ENCODE data around the gene NIFK.
"Not testable (repeated sequence)": the region's sequence is repeated elsewhere in the genome, so short reads cannot be mapped to it uniquely, and the experiment has no call there.

NIFK gene

GRCh38 chr2:121731366-121731765 is 5.3 kb downstream of the NIFK start:
- no peak for DNase-seq

GRCh38 chr2:121727950-121728349 is 8.7 kb downstream of the NIFK start:
- no peak for DNase-seq

GRCh38 chr2:121727332-121727731 is 9.3 kb downstream of the NIFK start:
- DNase-seq = no peak

DNA sequence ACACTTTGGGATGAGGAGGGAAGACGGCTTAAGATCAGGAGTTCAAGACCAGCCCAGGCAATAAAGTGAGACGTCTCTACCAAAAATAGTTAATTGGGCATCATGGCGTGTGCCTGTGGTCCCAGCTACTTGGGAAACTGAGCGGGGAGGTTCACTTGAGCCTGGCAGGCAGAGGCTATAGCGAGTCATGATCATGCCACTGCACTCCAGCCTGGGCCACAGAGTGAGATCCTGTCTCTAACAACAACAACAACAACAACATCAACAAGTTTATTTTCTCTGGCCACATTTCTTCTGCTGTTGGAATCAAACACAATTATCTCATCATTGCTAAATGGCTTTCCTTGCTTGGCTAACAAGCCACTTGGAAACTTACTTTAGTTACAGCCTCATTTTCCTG is 13.4 kb downstream of the NIFK start:
- no peak for DNase-seq

DNA sequence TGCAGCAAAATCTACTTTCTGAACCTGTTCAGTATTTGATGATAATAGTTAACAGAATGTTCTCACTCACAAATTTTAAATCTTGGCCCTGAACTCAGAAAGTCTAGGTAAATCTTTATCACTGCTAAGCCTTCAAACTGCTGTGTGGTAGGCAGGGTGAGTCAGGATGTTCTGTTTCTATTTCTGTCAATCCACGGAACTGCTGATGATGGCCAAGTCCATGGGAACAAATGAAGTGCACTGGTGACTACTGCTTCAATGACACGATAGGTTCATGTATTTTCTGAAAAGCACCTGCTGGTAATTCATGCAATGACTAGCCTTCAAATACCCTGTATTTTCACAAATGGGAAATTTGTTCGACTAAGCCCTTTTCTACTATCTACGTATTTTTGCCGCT is 14.2 kb downstream of the NIFK start:
- peak; percentile 79 for DNase-seq

DNA sequence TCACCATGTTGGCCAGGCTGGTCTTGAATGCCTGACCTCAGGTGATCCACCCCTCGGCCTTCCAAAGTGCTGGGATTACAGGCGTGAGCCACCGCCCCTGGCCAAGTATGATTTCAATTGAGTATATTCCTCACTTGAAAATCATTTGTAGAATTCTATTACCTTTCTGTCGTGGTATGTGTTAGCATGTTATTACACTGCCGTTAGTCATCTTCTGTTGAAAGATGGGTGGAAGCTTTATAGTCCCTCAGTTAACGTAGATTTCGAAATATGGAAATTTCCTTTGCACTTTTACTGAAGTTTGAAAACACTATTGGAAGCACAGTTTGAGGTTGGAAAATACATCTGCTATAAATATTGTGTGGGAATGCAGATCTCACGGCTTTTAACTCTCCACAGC is 14.7 kb downstream of the NIFK start:
- peak; percentile 90 for DNase-seq

DNA sequence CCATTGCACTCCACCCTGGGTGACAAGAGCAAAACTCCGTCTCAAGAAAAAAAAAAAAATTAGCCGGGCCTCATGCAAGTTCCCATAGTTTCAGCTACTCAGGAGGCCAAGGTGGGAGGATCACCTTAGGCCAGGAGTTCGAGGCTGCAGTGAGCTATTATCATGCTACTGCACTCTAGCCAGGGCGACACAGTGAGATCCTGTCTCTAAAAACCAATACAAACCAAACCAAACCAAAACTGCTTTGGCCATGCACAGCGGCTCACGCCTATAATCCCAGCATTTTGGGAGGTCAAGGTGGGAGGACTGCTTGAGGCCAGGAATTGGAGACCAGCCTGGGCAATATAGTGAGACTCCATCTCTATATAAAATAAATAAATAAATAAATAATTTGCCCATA is 19.1 kb downstream of the NIFK start:
- no peak for DNase-seq

- no peak for DNase-seq
Measured at GRCh38 chr2:121716126-121716525, 20.5 kb downstream of the NIFK start.

DNA sequence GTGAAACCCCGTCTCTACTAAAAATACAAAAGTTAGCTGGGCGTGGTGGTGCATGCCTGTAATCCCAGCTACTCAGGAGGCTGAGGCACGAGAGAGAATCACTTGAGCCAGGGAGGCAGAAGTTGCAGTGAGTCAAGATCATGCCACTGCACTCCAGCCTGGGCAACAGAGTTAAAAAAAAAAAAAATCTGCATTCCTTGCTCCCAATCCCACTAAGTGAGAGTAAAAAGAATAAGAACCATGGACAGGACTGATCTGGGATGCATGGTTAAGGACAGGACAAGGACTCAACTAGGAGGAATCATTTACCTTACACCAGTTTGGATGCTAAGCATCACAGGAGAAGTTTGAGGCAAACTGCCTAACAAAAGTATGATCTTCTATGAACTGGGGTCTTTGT is 25.2 kb downstream of the NIFK start:
- DNase-seq = peak; percentile 22

- DNase-seq = peak; percentile 63
Measured at GRCh38 chr2:121710470-121711170, 26.1 kb downstream of the NIFK start.

GRCh38 chr2:121709776-121710469 is 26.8 kb downstream of the NIFK start:
- no peak for DNase-seq

DNA sequence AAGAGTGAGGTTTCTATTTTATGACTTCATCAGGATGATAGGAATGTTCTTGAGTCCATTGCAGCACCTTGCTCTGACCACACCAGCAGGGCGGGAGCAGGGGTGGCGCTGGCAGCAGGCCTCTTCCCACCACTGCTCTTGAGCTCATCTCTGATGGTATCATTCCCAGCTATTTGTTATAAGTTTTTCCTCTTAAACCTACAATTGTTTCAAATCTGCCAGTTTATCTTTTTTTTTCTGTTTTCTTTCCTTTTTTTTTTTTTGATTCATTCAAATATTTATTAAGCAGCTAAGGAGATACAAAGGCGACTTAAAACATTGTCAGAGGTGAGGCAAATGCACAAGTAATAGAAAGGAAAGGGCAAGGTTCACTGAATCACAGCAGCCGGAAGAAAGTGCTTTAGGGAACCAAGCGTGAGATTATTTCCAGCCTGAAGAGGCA is 28.7 kb downstream of the NIFK start:
- DNase-seq = no peak

GRCh38 chr2:121707344-121707919 is 29.2 kb downstream of the NIFK start:
- DNase-seq = no peak

DNA sequence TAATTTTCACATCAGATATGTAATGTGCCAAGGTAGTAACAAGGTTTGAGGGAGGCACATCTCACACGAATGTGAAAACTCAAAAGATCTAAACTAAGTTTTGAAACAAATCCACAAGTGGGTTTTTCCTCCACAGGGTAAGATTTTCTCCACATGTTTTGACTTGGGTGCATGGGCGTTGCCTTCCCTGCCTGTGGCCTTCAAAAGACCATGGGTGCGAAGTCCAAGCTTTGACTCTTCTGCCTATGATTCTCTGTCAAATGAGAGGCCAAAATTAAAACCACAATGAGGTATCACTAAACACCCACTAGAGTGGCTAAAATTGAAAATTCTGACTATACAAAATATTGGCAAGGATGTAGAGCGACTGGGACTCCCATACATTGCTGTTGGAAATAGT is 30.7 kb downstream of the NIFK start:
- DNase-seq = no peak

- DNase-seq = no peak
Measured at GRCh38 chr2:121705390-121705789, 31.3 kb downstream of the NIFK start.

DNA sequence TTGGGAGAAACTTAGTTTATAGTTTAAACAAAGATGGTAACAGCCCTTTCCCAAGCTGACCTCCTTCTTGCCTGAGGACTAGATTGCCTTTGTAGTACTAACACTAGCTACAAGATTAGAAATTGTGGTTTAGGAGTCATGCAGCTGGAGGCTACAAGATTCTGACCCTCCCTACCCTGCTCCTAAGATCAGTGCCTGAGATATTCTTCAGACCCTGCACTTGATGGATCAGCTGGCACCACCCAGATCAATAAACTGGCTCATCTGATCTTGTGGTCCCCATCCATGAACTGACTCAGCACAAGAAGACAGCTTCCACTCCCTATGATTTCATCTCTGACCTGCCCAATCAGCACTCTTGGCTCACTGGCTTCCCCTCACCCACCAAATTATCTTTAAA is 34.9 kb downstream of the NIFK start:
- DNase-seq = not testable (repeated sequence)

DNA sequence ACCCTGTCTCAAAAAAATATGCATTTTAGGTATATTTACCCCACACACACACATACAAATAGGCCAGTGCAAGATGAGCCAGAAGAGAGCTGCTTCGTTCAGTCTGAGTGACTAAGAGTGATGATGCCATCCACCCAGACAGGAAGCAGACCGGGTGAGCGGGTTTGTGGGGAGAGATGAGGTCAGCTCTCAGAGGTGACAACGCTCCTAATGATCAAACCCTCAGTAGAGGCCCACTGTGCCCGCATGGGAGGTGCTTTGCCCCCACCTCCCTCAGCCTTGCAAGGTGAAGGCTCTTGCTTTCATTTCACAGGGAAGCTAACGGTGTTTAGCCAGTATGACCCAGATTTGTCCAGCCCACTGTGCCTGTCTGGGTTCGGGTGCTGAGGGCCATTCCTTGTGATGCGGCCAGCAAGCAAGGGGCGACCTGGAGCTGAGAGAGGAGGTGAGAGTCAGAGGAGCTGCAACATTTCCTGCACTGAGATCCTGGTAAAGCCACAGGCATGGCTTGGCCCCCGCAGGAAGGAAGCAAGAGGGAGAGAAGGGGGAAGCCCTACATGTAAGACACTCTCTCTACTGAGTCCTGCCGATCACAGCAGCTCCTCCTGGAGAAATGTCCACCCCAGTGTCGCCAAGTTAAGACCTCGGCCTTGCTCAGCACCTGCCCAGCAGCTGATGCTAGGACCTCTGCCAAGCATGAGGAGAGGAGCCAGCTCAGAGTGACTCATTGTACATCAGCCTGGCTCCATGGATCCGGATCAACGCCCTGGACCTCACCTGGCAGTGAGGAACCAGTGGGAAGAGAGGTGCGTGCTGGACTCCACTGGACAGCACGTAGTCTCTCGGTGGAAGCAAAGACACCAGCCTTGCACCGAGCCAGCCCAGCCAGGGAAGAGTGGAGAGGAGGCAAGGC is 37.0 kb downstream of the NIFK start:
- peak; percentile 80 for DNase-seq

GRCh38 chr2:121698318-121698930 is 38.3 kb downstream of the NIFK start:
- DNase-seq = no peak

DNA sequence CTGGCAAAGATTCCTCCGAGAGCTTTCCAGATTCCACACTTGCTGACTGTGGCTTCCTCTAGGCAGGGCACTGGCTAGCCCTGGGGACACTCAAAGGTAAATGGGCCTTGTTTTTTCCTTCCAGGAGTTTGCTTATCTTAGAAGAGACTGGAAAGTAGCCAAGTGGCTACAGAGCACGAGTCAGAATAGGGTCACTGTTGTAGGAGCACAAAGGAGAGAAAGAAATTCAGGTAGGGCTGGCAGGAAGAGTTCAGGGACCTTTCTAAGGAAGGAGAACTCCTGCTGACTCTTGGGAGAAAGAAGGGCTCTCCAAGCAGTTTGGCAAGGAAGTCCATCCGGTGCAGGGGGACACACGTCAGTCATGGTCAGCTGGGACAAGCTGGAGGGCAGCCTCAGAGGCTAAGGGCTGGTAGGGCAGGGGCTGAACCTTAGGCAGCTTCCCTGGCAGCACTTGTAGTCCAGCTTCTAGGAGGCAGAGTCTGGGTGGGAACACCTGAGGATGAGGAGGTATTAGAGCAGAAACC is 39.5 kb downstream of the NIFK start:
- DNase-seq = peak; percentile 7

DNA sequence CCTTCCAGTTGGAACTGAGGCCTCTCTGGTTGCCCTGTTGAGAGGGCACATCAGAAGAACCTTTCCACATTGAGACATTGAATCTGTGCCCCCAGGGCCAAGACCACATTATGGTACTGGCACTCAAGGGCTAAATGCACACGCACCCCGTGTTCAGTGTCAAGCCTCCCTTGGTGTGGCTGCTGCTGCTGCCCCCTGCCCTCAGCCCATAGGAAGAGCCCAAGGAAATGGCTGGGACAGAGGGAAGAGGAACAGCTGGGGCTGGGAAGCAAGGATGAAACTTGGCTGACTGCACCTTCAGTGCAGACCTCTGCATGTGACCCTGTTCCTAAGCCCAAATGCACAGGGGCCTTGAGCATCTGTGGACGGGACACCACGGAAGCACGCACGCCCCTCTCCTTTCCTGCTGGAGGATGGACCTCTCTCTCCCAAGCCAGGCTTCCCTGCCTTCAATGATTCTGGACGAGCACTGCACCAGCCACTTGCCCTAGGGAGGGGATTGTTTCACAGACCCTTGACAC is 40.2 kb downstream of the NIFK start:
- DNase-seq = no peak

DNA sequence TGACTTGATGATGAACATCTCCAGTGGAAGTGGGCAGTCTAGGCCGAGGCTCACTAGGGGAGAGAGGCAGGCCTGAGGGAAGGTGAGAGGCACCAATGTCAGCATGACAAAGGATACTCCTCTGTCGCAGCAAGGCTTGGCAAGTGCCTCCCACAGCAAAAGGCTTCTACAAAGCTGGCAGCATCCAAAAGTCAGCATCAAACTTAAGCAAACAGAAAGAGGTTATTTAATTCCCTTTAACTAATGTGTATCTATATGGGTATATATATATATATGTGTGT is 41.6 kb downstream of the NIFK start:
- DNase-seq = no peak

GRCh38 chr2:121694398-121695170 is 42.1 kb downstream of the NIFK start:
- peak; percentile 42 for DNase-seq

Data from fibroblast of skin of right biceps (primary cell).